Stimulated activated effector memory CD8-positive, alpha-beta T cell treated with anti-CD3 and anti-CD28 coated beads, Interleukin-12 subunit alpha, Interleukin-12 subunit beta, amount 100 ng/mL, for 72 hours (primary cell): ENCODE measurements around the gene APLF.

Experiments used
- ATAC-seq: fragments of 150-1000 bp; cut with Tn5 transposase; 2 replicates; pipeline ENCODE4 v1.10.0; 2021
- DNase-seq, 2 donors: peaks; one replicate each; pipeline ENCODE4 v3.0.0; 2021 to 2022; ENCODE audit warnings: low spot score in 2 of 2
- H3K27ac Mint-ChIP-seq: one replicate; pipeline ENCODE4 v1.8.0; 2022; ENCODE audit warnings: mild to moderate bottlenecking, mixed read lengths
- H3K36me3 Mint-ChIP-seq: one replicate; pipeline ENCODE4 v1.8.0; 2022; ENCODE audit warnings: mild to moderate bottlenecking, mixed read lengths
- H3K4me1 Mint-ChIP-seq: one replicate; pipeline ENCODE4 v1.8.0; 2022; ENCODE audit warnings: mixed read lengths
- H3K4me3 Mint-ChIP-seq: one replicate; pipeline ENCODE4 v1.8.0; 2022; ENCODE audit warnings: mild to moderate bottlenecking, mixed read lengths
- H3K9me3 Mint-ChIP-seq: one replicate; pipeline ENCODE4 v1.8.0; 2022; ENCODE audit warnings: mixed read lengths

The APLF gene, protein sequence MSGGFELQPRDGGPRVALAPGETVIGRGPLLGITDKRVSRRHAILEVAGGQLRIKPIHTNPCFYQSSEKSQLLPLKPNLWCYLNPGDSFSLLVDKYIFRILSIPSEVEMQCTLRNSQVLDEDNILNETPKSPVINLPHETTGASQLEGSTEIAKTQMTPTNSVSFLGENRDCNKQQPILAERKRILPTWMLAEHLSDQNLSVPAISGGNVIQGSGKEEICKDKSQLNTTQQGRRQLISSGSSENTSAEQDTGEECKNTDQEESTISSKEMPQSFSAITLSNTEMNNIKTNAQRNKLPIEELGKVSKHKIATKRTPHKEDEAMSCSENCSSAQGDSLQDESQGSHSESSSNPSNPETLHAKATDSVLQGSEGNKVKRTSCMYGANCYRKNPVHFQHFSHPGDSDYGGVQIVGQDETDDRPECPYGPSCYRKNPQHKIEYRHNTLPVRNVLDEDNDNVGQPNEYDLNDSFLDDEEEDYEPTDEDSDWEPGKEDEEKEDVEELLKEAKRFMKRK

DNA sequence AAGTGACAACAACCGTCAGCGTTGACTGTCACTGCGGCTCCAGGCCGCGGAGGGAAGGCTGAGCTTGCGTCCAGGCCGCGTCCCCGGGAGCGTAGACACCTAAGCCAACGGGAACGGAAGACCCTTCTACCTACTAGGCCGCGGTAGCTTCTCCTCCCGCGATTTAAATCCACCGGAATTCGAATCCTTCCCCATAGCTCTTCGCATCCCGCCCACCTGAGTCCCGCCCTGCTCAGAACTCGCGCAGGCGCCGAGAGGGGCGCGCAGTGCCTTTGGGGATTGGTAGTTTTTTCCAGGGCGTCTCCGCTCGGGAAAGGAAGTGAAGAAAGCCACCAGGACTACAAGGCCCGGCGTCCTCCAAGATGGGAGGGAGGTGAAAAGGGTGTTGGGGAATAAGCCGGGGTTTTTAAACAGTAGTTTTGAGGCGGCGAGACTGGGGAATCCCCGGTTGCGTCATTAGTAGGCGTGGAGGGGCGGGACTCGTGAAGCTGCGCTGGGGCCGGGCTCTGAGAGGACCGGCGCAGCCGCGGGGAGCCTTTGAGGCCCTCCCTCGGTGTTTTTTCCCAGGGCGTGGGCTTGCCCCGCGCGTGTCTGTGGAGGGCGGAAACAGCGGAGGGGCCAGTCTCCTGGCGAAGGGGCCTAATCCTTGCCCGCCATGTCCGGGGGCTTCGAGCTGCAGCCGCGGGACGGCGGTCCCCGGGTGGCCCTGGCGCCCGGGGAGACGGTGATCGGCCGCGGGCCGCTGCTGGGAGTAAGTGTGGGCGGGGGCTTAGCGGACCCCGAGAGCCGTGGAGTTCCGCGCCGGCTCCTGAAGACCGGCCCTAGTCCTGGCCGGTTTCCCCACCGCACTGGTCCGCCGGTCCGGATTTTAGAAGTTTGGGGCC lies at the start of gene APLF, which contains the start of gene FBXO48:
TSS of gene APLF (plus strand) at position 509 of the 884 bp plus-strand sequence. CDS start at position 656, 147 bp downstream.
TSS of gene FBXO48 (minus strand) at position 218 of the 884 bp plus-strand sequence. CDS start 2,149 bp downstream, outside the sequence.
- H3K9me3 Mint-ChIP-seq, result no peaks in the 10 kb centered on the region
- ATAC-seq (peak; percentile 93), DNase-seq (peak; percentile 86 to 99)
- peaks cover 42% of the 10 kb centered on the region for H3K4me1 Mint-ChIP-seq
- H3K27ac Mint-ChIP-seq, result peak within 1 kb of the TSS; percentile 96
- H3K4me3 Mint-ChIP-seq, result peak within 1 kb of the TSS; percentile 98
- H3K36me3 Mint-ChIP-seq, result peaks cover 14% of the 10 kb centered on the region

DNA sequence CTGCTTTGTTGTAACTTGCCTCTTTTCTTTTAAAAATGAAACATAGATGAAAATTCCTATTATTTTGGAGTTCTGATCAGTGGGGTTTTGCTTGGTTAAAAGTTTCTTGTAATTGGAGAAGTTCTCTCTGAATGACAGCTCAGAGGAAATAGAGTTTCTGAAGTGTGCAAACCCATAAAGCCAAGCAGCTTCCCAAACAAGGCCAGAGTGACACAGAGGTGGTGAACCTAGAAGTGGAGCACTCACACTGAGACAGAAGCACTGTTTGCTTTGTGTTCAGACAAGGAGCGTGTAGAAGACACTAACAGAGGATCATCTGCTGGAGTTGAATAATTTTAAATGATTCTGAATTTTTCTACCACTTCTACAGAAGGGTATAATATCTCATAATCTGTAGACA lies 49.5 kb upstream of the APLF start:
- H3K27ac Mint-ChIP-seq, result peak overlapping the region; percentile 63
- DNase-seq, result no peak
- no peak overlapping the region for H3K4me3 Mint-ChIP-seq
- no peaks in the 10 kb centered on the region for H3K9me3 Mint-ChIP-seq
- H3K36me3 Mint-ChIP-seq, result no peaks in the 10 kb centered on the region
- H3K4me1 Mint-ChIP-seq, result peaks cover 62% of the 10 kb centered on the region
- ATAC-seq, result peak; percentile 81

DNA sequence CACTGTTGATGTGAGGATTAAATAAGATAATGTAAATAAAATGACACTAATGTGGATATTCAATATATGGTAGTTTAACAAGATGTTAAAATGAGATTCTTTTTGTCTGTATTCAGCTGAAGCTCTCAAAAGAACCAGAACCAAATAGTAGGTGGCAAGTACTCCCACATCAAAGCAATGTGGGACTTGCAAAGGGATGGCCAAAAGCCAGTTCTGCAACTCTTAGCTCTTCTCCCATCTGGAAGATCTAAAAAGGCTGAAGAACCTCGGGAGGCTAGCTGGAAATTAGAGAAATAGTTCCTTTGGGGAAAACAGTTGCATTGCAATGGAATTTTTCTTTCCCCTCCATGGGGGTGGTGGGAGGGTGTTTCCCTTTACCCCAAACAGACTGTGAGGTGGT lies 49.0 kb upstream of the APLF start:
- no peaks in the 10 kb centered on the region for H3K36me3 Mint-ChIP-seq
- no peaks in the 10 kb centered on the region for H3K9me3 Mint-ChIP-seq
- H3K4me3 Mint-ChIP-seq, result no peak overlapping the region
- DNase-seq (no peak), ATAC-seq (no peak)
- H3K27ac Mint-ChIP-seq, result peak overlapping the region; percentile 63
- H3K4me1 Mint-ChIP-seq, result peaks cover 58% of the 10 kb centered on the region

DNA sequence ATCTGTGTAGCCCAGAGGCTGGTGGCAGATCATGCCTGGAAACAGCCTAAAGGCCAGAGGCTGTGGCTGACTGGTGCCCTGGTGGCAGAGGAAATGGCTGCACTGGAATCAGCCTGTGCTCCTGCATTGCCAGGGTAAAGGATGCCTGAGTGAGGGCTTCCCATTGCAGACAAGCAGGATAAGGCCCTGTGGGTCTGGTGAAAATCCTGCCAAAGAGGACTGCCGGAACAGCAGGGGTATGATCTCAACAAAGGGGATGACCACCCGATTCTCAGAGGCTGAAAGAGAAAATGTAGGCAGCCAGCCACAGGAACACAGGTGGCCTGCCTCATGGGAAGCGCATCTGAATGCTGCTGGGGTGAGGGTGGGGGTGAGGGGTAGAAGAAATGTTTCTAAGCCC lies 48.5 kb upstream of the APLF start:
- ATAC-seq (peak; percentile 48), DNase-seq (no peak)
- Mint-ChIP-seq H3K36me3 (no peaks in the 10 kb centered on the region), H3K27ac (peak overlapping the region; percentile 63), H3K4me1 (peaks cover 54% of the 10 kb centered on the region), H3K9me3 (no peaks in the 10 kb centered on the region), H3K4me3 (no peak overlapping the region)

DNA sequence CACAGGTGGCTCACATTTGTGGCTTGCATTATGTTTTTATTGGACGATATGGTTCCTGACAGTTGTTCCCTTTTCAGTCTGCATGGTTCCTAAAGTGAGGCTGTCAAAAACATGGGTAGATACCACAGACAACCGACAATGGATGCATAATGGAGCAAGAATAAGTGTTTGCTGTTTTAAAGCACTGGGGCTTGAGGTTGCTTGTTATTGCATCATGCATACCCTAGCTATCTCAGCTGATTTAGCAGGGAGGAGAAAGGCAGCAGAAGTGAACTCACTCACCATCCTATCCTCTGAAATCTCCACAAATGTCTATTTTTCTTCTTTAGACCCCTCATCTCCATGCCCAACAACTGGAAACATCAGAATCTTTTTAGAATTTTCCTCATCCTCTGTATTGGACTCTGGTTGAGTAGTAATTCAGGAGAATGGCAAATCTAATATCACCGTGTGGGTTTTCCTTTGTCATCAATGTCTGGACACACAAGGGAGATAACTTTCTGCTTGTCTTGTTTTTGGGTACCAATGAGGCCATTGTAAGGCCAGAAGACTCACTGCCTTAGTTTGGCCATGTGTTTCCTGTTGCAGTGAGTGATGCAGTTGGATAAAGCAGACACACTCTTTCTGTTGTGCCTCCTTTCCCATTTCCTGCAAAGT lies 47.0 kb upstream of the APLF start:
- no peak for DNase-seq
- H3K4me1 Mint-ChIP-seq, result peaks cover 54% of the 10 kb centered on the region
- H3K36me3 Mint-ChIP-seq, result no peaks in the 10 kb centered on the region
- H3K4me3 Mint-ChIP-seq, result no peak overlapping the region
- no peaks in the 10 kb centered on the region for H3K9me3 Mint-ChIP-seq
- no peak for ATAC-seq
- H3K27ac Mint-ChIP-seq, result no peak overlapping the region

DNA sequence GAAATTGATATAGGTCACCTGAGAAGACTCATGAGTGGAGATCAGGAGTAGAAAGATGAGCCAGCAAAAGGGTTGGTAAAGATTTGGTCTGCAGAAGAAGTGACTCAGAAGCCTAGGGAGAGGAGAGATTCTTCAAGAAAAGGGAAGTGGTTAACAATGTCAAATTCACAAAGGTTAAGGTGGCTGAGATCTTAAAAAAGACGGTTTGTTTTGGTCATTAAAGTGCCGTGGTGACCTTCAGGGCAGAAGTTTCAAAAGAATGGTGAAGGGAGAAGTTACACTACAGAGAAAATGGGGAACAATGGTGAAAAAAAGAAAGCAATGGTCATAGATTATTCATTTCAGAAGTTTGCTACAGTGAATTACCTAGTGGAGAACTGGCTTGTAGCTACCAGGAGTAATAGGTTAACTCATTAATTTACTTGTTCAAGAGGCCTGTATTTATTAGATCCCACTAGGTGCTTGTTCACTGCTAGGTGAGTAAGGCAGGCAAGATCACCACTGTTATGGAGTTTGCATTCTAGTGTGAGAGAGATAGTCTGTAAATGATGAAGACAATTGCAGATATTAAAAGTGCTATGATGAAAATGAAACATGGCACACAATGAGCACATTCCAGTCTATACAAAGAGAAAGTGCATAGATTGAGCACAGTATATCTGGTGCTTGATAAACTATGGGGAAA lies 43.3 kb upstream of the APLF start:
- peaks cover 35% of the 10 kb centered on the region for H3K4me1 Mint-ChIP-seq
- no peaks in the 10 kb centered on the region for H3K36me3 Mint-ChIP-seq
- no peak overlapping the region for H3K4me3 Mint-ChIP-seq
- no peak for DNase-seq
- H3K27ac Mint-ChIP-seq, result no peak overlapping the region
- no peaks in the 10 kb centered on the region for H3K9me3 Mint-ChIP-seq
- peak; percentile 96 for ATAC-seq

DNA sequence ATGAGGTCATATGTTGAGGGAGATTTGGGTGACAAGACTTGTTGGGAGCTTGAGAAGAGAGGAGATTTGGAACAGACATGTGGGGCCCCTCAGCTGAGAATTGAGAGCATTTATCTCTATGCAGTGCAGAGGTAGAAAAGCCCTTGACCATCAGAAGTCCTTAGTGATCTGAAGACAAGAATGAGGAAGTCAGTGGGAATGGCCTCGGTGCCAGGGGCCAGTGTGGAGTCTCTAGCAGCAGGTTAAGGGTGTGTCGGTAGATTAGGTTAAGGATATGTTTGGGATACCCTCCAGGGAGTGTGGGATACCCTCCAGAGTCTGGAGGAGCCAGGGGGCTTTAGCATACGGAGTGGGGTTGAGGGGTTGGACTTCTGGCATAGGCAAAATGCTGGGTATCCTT lies 41.9 kb upstream of the APLF start:
- no peak overlapping the region for H3K27ac Mint-ChIP-seq
- H3K36me3 Mint-ChIP-seq, result no peaks in the 10 kb centered on the region
- DNase-seq (no peak), ATAC-seq (no peak)
- H3K9me3 Mint-ChIP-seq, result no peaks in the 10 kb centered on the region
- peaks cover 29% of the 10 kb centered on the region for H3K4me1 Mint-ChIP-seq
- H3K4me3 Mint-ChIP-seq, result no peak overlapping the region

DNA sequence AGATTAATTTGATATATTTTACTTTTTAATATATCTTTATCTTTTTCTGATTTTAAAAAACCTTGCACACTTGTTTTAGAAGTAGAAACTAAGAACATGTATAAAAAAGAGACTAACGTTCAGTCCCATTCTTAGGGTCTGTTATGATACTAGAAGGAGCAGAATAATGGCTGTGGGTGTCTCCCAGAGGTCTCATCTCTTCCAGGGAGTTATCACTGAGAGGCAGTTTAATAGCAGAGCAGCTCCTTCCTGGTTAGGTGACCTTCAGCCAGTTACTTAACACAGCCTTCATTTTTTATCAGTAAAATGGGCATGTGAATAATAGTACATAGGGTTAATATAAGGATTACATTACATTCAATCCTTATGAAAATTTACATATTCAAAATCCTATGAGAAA lies 40.9 kb upstream of the APLF start:
- Mint-ChIP-seq H3K36me3 (no peaks in the 10 kb centered on the region), H3K27ac (no peak overlapping the region), H3K4me1 (peaks cover 21% of the 10 kb centered on the region), H3K9me3 (no peaks in the 10 kb centered on the region), H3K4me3 (peak overlapping the region; percentile 36)
- ATAC-seq (no peak), DNase-seq (no peak)

DNA sequence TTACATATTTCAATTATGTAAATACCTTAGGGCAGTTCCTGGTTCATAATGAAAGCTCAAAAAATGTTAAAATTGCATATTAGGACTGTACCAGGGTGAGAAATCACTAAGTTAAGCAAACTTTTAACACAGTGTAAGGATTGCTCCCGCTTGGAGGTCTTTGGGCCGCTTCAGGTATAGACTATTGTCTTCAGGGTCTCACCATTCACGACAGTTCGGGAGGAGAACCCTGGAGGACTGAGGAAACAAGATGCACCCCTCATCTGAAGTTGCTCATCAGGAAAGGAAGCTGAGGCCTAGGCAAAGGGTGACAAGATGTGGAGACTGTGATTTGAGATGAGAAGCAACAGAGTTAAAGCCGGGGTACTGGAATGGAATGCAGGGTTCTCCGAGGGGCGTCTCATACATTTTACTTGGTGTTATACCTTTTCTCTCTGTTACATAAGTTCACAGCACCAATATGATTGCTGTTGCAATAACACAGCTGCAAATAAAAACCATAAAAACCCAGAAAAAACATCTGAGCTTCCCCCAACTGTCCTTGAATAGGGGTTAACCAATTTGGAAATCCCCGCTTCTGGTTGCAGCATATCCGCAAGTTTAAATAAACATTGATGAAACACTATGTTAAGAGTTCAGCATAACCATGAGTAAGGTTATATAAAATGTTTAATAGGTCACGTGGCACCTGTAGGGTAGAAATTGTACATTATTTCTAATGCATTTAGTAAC lies 40.4 kb upstream of the APLF start:
- H3K27ac Mint-ChIP-seq, result no peak overlapping the region
- no peak for DNase-seq

DNA sequence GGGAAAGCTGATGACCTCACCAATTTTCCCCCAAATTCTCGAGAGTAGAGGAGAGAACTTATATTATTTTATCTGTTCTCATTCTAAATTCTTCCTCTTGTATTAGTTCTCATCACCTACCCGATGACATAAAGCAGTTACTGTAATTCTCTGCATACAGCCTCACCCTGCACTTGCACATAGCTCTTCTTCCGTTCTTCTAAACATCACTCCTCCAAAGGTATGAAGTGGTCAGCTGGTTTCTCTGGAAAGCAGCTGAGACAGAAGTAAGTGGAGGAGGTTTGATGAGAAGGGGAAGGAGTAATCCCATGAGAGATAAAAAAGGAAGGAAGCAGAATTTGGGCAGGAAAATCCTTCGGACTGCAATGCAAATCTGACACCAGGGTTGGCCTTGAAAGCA lies 39.3 kb upstream of the APLF start:
- ATAC-seq, result no peak
- no peaks in the 10 kb centered on the region for H3K9me3 Mint-ChIP-seq
- no peak overlapping the region for H3K27ac Mint-ChIP-seq
- H3K4me3 Mint-ChIP-seq, result no peak overlapping the region
- no peaks in the 10 kb centered on the region for H3K36me3 Mint-ChIP-seq
- peaks cover 26% of the 10 kb centered on the region for H3K4me1 Mint-ChIP-seq
- DNase-seq, result no peak

More for the DNA sequence above, 40.4 kb upstream of the APLF start:
- peak overlapping the region; percentile 36 for H3K4me3 Mint-ChIP-seq
- H3K36me3 Mint-ChIP-seq, result no peaks in the 10 kb centered on the region
- peaks cover 18% of the 10 kb centered on the region for H3K4me1 Mint-ChIP-seq
- no peaks in the 10 kb centered on the region for H3K9me3 Mint-ChIP-seq
- ATAC-seq, result peak; percentile 67

DNA sequence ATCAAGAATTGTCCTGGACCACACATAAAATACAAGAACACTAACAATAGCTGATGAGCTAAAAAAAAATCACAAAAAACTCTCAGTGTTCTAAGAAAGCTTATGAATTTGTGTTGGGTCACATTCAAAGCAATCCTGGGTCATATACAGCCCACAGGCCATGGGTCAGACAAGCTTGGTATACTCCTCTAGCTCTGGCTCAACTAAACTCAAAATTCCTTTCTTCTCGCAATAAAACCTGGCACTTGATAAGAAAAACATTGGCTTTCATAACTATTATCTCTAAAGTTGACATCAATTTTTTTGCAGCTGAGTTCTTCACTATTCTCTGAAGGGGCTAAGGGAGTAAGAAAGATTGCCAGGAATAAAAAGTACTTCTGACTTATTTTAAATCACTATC lies 38.6 kb upstream of the APLF start:
- Mint-ChIP-seq H3K36me3 (no peaks in the 10 kb centered on the region), H3K9me3 (no peaks in the 10 kb centered on the region), H3K27ac (no peak overlapping the region)

DNA sequence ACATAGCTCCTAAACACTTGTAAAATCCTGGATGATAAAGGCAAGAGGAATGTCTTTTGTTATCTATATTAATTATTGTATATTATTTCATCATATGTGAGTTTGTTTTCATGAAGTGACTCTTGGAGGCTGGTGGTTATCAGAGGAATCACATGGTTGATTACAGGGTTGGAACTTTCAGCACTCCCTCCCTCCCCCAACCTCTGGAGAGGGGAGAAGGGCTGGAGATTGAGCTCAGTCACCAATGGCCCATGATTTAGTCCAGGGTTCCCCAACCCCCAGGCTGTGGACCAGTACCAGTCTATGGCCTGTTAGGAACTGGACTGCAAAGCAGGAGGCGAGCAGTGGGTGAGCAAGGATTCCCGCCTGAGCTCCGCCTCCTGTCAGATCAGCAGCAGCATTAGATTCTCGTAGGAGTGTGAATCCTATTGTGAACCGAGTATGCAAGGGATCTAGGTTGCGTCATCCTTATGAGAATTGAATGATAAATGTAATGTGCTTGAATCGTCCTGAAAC lies 38.0 kb upstream of the APLF start:
- Mint-ChIP-seq H3K9me3 (no peaks in the 10 kb centered on the region), H3K36me3 (no peaks in the 10 kb centered on the region), H3K27ac (no peak overlapping the region), H3K4me3 (no peak overlapping the region), H3K4me1 (peaks cover 26% of the 10 kb centered on the region)
- ATAC-seq (no peak), DNase-seq (no peak)

More for the DNA sequence above, 38.6 kb upstream of the APLF start:
- H3K4me3 Mint-ChIP-seq, result no peak overlapping the region
- no peak for DNase-seq
- peaks cover 26% of the 10 kb centered on the region for H3K4me1 Mint-ChIP-seq
- no peak for ATAC-seq

DNA sequence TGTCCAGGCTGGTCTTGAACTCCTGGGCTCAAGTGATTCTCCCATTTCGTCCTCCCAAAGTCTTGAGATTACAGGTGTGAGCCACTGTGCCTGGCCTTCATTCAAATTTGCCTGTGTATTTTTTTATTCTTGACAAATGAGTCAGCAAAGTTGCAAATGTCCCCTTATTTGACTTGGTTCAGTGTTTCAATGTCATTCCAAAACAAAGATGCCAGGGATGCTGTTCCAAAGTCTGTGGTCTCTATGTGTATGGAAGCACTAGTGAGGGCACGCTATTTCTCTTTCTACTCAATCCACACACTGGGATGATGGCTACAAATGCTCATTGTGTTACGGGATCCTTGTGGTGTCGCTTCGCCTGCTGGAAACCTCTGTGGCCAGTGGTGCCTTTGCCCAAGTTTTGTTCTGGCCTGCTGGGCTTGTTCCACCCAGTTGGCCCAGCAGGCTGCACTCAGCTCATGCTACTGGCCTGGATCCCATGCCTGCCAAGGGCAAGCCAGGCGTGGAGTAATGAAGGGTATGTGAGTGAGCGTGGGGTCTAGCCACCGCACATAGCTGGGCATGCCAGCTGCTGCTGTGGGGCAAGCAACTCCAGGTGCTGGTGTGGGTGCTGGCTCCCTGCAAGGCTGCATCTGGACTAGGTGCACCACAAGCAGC lies 35.9 kb upstream of the APLF start:
- ATAC-seq (no peak), DNase-seq (no peak)
- H3K36me3 Mint-ChIP-seq, result no peaks in the 10 kb centered on the region
- no peak overlapping the region for H3K4me3 Mint-ChIP-seq
- no peaks in the 10 kb centered on the region for H3K9me3 Mint-ChIP-seq
- H3K27ac Mint-ChIP-seq, result no peak overlapping the region
- H3K4me1 Mint-ChIP-seq, result peaks cover 37% of the 10 kb centered on the region
